ENCODE data around the gene IFI27L1.

DNA sequence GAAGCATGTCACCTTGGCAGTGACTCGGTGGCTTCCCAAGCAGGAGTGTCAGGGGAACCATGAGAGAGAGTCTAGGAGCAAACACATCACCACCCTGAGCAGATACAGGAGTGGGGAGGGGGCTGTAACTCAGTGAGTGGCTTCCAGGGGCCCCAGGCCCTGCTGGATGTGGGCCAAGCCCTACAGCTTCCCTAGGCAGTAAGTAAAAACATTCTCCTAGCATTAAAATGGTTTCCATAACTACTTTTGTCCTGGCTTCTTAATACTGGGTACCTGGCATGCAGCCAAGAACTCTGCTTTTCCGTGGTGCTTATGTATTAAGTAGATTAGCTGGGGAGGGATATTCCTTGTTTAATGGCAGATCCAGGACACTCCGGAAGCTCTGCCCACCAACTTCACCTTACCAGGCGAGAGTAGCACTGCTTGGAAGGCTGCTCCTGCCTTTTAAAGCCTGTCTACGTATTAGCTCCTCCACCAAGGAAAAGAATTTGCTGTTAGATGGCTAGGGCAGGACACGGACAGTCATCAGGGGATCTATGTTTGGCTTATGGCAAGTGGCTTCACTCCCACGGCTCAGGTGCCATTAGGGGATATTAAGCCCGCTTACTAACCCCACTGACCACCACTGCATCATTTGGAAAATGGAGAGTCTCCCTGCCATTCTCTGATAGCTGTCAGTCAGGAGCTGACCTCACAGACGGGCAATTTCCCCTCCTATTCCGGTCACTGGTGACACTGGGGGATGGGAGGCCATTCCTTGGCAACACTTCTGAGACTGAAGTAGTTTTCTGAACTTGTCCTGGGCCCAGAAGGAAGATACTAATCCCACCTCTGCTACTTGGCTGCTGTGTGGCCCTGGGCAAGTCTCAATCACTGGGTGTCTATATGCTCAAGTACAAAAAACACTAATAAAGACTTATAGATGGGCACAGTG, 32.2 kb upstream of the IFI27L1 start:
- TF ChIP-seq POLR2A (IDR thresholded peaks at IDR 0.05; ENCODE audit: low read length) (no peak), GATA1 (IDR thresholded peaks at IDR 0.05; ENCODE audit: low read depth, low read length) (no peak)

Measured in erythroblast (primary cell).